Esophagus squamous epithelium (tissue), 5 donors: Measurements from ENCODE around the gene CLIC6. TPM values are rescaled to one million over a fixed set of nuclear protein-coding genes. Genes with fewer than 3 reads are reported as not detected.

Experiments used
- DNase-seq: peaks from one replicate; lab custom pipeline; 2025; lab: John Stamatoyannopoulos, UW
- H3K27ac ChIP-seq, 4 donors: fragments of 200-600 bp; sonication (generic); one replicate each; pipeline ENCODE4 v1.5.1; 2016 to 2019; ENCODE audit warnings: mild to moderate bottlenecking in 1 of 4
- H3K27me3 ChIP-seq, 4 donors: fragments of 200-600 bp; sonication (generic); 1 replicate in 3 of 4; 2 replicates in 1 of 4; pipeline versions ENCODE4 v1.5.1 to v1.6.0; 2017 to 2021; ENCODE audit warnings: antibody characterized with exemption in 1 of 4
- H3K36me3 ChIP-seq, 3 donors: fragments of 200-600 bp; sonication (generic); one replicate each; pipeline ENCODE4 v1.5.1; 2016 to 2019
- H3K4me1 ChIP-seq, 3 donors: fragments of 200-600 bp; sonication (generic); one replicate each; pipeline ENCODE4 v1.5.1; 2017 to 2019
- H3K4me3 ChIP-seq, 4 donors: fragments of 200-600 bp; sonication (generic); 1 replicate in 3 of 4; 2 replicates in 1 of 4; pipeline ENCODE4 v1.5.1; 2016 to 2019; ENCODE audit warnings: mild to moderate bottlenecking in 2 of 4, moderate library complexity in 1 of 4
- H3K9me3 ChIP-seq, 3 donors: fragments of 200-600 bp; sonication (generic); one replicate each; pipeline ENCODE4 v1.5.1; 2016 to 2019
- POLR2A ChIP-seq, 4 donors: fragments of 450-650 bp; IDR thresholded peaks; one replicate each; pipeline ENCODE4 v1.6.1; 2017; ENCODE audit warnings: antibody characterized with exemption in 4 of 4, mild to moderate bottlenecking in 4 of 4, moderate library complexity in 3 of 4
- WGBS, 2 donors: methylation state at CpG; one replicate each; pipeline ENCODE4 v1.1.5; 2018; 5-methylcytosine and 5-hydroxymethylcytosine counted together
- intact Hi-C: fragments of 100-400 bp; cut with DNase I; formaldehyde crosslinking; loops from one replicate; pipeline ENCODE4 v1.15.0; 2022
- total RNA-seq, 4 donors: library from RNA; depleted of rRNA; stranded (reverse); fragments of >200 nt; gene quantifications; one replicate each; pipeline ENCODE4 v1.1.0, GENCODE V29; 2016
- TF ChIP-seq, protein P1 (sequence below), 6 experiments: fragments of 450-650 bp in 4 of 6; fragments of 200-600 bp in 2 of 6; sonication (generic) in 2 of 6; IDR thresholded peaks; one replicate each; pipeline ENCODE4 v1.5.1; 2016 to 2019; ENCODE audit warnings: antibody characterized with exemption in 6 of 6, mild to moderate bottlenecking in 4 of 6, moderate library complexity in 4 of 6
- donor health status: DM: yes; HTN: yes; CAD: no.

The CLIC6 gene
- total RNA-seq, 4 donors from 2014 or later: 0.83 to 3.8 (median 2.0) TPM

DNA sequence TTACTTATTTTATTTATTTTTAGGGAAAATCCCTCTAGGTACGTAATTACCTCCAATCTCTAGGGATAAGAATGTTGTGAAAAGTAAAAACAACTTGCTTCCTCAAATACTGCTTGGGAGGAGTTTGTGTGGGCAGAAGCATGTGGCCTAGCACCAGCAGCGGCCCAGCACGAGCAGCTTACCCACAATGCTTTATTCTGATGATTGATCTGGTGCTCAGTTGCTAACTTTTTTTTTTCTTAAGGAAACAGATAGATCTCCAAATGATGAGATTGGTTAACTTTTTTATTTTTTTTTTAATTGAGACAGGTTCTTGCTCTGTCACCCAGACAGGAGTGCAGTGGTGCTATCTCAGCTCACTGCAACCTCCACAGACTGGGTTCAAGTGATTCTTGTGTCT lies 4.2 kb downstream of the CLIC6 start:
- TF ChIP-seq, protein P1, sequence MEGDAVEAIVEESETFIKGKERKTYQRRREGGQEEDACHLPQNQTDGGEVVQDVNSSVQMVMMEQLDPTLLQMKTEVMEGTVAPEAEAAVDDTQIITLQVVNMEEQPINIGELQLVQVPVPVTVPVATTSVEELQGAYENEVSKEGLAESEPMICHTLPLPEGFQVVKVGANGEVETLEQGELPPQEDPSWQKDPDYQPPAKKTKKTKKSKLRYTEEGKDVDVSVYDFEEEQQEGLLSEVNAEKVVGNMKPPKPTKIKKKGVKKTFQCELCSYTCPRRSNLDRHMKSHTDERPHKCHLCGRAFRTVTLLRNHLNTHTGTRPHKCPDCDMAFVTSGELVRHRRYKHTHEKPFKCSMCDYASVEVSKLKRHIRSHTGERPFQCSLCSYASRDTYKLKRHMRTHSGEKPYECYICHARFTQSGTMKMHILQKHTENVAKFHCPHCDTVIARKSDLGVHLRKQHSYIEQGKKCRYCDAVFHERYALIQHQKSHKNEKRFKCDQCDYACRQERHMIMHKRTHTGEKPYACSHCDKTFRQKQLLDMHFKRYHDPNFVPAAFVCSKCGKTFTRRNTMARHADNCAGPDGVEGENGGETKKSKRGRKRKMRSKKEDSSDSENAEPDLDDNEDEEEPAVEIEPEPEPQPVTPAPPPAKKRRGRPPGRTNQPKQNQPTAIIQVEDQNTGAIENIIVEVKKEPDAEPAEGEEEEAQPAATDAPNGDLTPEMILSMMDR (IDR thresholded peaks at IDR 0.05): no peak
- no peak for TF ChIP-seq POLR2A (IDR thresholded peaks at IDR 0.05)
- Histone ChIP-seq H3K36me3 (no peaks in the 10 kb centered on the region), H3K27ac (no peak overlapping the region), H3K9me3 (no peaks in the 10 kb centered on the region), H3K4me3 (no peak overlapping the region), H3K27me3 (peaks cover 6 to 97% (median 11%) of the 10 kb centered on the region in 4 donors), H3K4me1 (peaks cover 9 to 29% (median 15%) of the 10 kb centered on the region in 3 donors)
- DNase-seq: no peak
- 53 to 54% methylated on average over 3 of the region's 3 CpGs for WGBS, 2 donors
- intact Hi-C loops: no loop called here

DNA sequence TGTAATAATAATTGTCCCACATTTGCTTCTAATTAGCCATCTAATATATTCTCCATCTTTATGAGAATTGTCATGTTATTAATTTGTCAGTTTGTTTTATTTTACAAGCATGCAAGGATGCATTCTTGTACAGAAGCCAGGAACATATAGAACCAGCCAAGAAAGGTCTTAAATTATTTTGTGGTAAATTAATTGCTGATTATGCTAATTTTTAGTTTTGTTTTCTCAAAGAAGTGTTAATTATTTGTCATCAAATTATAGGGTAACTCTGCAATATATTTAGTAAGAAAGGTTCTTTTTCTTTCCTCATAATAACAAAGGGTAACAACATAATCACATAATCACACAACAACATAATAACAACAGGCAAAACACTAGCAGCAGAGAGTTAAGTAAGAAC lies 5.7 kb downstream of the CLIC6 start:
- no peak overlapping the region for H3K27ac ChIP-seq
- TF ChIP-seq, protein P1 (IDR thresholded peaks at IDR 0.05): no peak
- no peak for TF ChIP-seq POLR2A (IDR thresholded peaks at IDR 0.05)
- H3K27me3 ChIP-seq: peaks cover 6 to 87% (median 11%) of the 10 kb centered on the region in 4 donors

DNA sequence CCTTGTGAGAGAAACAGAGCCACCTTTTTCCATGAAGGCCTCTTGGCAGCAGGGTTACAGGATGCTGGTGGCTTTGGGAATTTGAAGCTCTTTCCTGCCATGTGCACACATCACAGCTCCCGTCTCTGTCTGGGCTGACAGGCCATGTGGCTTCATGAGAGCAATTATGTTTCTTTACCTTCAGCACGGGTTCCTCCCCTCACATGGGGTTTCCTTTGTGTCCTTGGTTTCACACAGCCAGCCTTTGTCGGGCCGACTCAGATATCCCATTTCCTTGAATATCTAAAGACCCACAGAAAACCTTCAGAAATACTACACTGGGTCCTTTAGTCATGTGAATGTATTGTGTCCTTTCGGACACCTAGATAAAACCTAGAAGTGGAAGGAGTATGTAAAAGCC lies 7.1 kb downstream of the CLIC6 start:
- peaks cover 0 to 10% (median 0%) of the 10 kb centered on the region in 3 donors for H3K9me3 ChIP-seq

More for the DNA sequence above, 5.7 kb downstream of the CLIC6 start:
- peaks cover 9 to 24% (median 15%) of the 10 kb centered on the region in 3 donors for H3K4me1 ChIP-seq
- DNase-seq: no peak
- no peak overlapping the region for H3K4me3 ChIP-seq
- intact Hi-C loops: no loop called here
- H3K36me3 ChIP-seq: no peaks in the 10 kb centered on the region
- H3K9me3 ChIP-seq: no peaks in the 10 kb centered on the region

DNA sequence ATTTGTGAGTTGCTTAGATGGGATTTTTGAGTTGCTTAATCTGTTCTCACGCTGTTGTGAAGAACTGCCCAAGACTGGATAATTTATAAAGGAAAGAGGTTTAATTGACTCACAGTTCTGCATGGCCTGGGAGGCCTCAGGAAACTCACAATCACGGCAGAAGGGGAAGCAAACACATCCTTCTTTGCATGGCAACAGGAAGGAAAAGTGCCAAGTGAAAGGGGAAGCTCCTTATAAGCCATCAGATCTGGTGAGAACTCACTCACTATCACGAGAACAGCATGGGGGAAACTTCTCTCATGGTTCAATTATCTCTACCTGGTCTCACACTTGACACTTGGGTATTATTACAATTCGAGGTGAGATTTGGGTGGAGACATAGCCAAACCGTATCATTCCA lies 10.3 kb downstream of the CLIC6 start:
- H3K9me3 ChIP-seq: peaks cover 0 to 22% (median 6%) of the 10 kb centered on the region in 3 donors
- H3K27me3 ChIP-seq: peaks cover 0 to 81% (median 0%) of the 10 kb centered on the region in 4 donors
- intact Hi-C loops: no loop called here
- no peak overlapping the region for H3K4me3 ChIP-seq
- 58 to 60% methylated on average over 5 of the region's 5 CpGs for WGBS, 2 donors
- DNase-seq: no peak
- H3K36me3 ChIP-seq: no peaks in the 10 kb centered on the region
- H3K4me1 ChIP-seq: no peaks in the 10 kb centered on the region
- no peak overlapping the region for H3K27ac ChIP-seq
- TF ChIP-seq, protein P1 (IDR thresholded peaks at IDR 0.05): no peak
- no peak for TF ChIP-seq POLR2A (IDR thresholded peaks at IDR 0.05)

More for the DNA sequence above, 7.1 kb downstream of the CLIC6 start:
- peaks cover 0 to 10% (median 6%) of the 10 kb centered on the region in 3 donors for H3K4me1 ChIP-seq
- H3K27ac ChIP-seq: no peak overlapping the region
- H3K4me3 ChIP-seq: no peak overlapping the region
- no peaks in the 10 kb centered on the region for H3K36me3 ChIP-seq
- WGBS, 2 donors: 83 to 85% methylated on average over 2 to 5 of the region's 5 CpGs
- H3K27me3 ChIP-seq: peaks cover 0 to 87% (median 4%) of the 10 kb centered on the region in 4 donors
- intact Hi-C loops: no loop called here
- no peak for DNase-seq
- no peak for TF ChIP-seq POLR2A (IDR thresholded peaks at IDR 0.05)
- TF ChIP-seq, protein P1 (IDR thresholded peaks at IDR 0.05): no peak

DNA sequence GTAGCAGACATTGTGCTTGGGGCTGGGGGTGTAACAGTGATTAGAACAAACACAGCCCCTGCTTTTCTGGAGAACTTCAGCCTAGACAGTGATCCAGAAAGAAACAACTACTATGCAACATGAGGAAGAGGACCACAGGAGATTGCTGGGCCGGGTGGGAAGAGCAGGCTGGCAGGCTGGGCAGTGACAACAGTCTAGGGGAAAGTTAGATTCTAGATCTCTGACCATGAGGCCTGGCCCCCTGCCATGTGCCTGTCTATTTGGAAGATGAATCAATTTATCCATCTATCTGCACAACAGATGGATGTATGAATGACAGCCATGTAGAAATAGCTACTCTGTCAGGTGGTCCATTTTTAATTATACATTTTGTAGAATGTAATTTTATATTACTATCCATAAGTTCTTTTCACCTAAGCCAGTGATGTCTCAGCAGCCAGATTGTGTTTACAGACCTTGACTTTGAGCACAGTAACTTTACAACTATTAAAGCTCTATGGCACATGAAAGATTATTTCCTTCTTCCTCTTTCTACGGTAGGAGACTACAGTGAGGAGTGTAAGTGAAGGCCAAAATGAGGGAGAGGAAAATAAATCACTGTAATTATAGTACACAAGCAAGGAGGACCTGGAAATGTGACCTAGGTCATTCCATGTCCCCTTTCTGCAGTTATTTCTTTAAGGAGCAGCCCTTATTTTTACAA lies 15.5 kb downstream of the CLIC6 start:
- WGBS, 2 donors: 63 to 67% methylated on average over 2 of the region's 2 CpGs
- peaks cover 0 to 22% (median 6%) of the 10 kb centered on the region in 3 donors for H3K9me3 ChIP-seq
- intact Hi-C loops: no loop called here
- H3K4me3 ChIP-seq: no peak overlapping the region
- no peaks in the 10 kb centered on the region for H3K36me3 ChIP-seq
- no peak for DNase-seq
- TF ChIP-seq, protein P1 (IDR thresholded peaks at IDR 0.05): no peak
- no peak for TF ChIP-seq POLR2A (IDR thresholded peaks at IDR 0.05)
- peaks cover 0 to 83% (median 0%) of the 10 kb centered on the region in 4 donors for H3K27me3 ChIP-seq
- no peak overlapping the region for H3K27ac ChIP-seq
- peaks cover 0 to 30% (median 0%) of the 10 kb centered on the region in 3 donors for H3K4me1 ChIP-seq
